Measurements from ENCODE around the gene NSMCE1. TPM values are rescaled to one million over a fixed set of nuclear protein-coding genes. Genes with fewer than 3 reads are reported as not detected.

NSMCE1 gene
- total and polyA plus RNA-seq, 2 of the 8 experiments (the other 6 are each of a cell fraction or from before 2014, with no cell fraction given) = 8.1 to 16.6 TPM

DNA sequence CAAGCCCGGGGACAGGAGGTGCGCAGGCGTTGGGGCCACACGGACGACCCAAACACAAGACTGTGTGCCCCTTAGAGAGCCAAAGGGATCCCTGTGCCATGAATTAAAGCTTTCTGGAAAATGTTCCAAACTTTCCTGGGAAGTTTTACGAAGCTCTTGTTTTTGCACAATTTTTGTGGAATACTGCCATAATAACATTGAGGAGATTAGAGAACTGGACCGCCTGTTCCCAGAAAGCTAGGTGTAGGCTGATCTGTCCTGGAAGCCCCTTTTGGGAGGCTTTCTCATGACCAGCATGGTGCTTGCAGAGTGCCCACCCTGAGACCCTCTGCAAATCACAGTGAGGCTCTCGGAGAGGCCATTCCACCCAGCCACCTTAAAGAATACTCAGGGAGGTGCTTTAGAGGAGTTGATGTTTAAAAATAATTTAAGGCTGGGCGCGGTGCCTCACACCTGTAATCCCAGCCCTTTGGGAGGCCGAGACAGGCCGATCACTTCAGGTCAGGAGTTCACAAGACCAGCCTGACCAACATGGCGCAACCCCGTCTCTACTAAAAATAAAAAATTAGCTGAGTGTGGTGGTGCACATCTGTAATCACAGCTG lies 64.2 kb downstream of the NSMCE1 start:
- H2BK120ac ChIP-seq (replicated peaks; ENCODE audit: low read depth, low read length) = no peak overlapping the region
- H3K4me3 ChIP-seq (ENCODE audit: extremely low read depth in 1 of 4, insufficient read depth in 2 of 4, low read depth in 3 of 4, low read length in 4 of 4) = peak overlapping the region; percentile 68 to 92 (median 82)
- FAIRE-seq = no peak
- H3K9ac ChIP-seq (replicated peaks in 1 of 4; ENCODE audit: extremely low read depth in 1 of 4, low read depth in 3 of 4, low read length in 3 of 4) = peak overlapping the region; percentile 32 to 95 (median 67)
- H3K27ac ChIP-seq (ENCODE audit: low read depth, low read length) = peak overlapping the region; percentile 46; the same call in 1 of the 2 replicates
- 60% methylated on average over 14 of the region's 14 CpGs; no CpG with 5 or more reads in 1 of the 2 experiments for WGBS, 2 experiments (ENCODE audit: extremely low coverage in 1 of 2, insufficient coverage in 1 of 2, insufficient read length in 1 of 2, insufficient replicate concordance in 2 of 2, low coverage in 1 of 2, low lambda C conversion rate in 2 of 2, missing lambda C conversion rate in 1 of 2)
- H3K23me2 ChIP-seq (ENCODE audit: low read depth, low read length) = peaks cover 2% of the 10 kb centered on the region; the same call in 1 of the 2 replicates
- peaks cover 0 to 4% (median 3%) of the 10 kb centered on the region in 4 experiments; a peak in 3 of 7 replicates for H3K4me1 ChIP-seq (replicated peaks in 1 of 4; ENCODE audit: control insufficient read depth in 3 of 4, insufficient read depth in 4 of 4, low read length in 3 of 4)
- no peaks in the 10 kb centered on the region for H3K27me3 ChIP-seq (replicated peaks in 1 of 4; ENCODE audit: control insufficient read depth in 3 of 4, extremely low read depth in 1 of 4, insufficient read depth in 3 of 4, low read length in 3 of 4)
- H2AFZ ChIP-seq (ENCODE audit: low read length) = no peak overlapping the region
- no peak overlapping the region for H3K23ac ChIP-seq (ENCODE audit: insufficient read length)
- H2BK5ac ChIP-seq (ENCODE audit: low read depth, low read length) = peak overlapping the region; percentile 91
- peak overlapping the region; percentile 5 for H3K56ac ChIP-seq (replicated peaks; ENCODE audit: insufficient read length, low read depth, low read length)
- no peak for DNase-seq (ENCODE audit: low read depth in 1 of 2, low spot score in 2 of 2)
- H3K79me2 ChIP-seq (ENCODE audit: control insufficient read depth in 1 of 2, insufficient read depth in 2 of 2, low read length in 2 of 2) = peaks cover 0 to 7% of the 10 kb centered on the region in 2 experiments; a peak in 1 of 4 replicates
- H2AK5ac ChIP-seq (ENCODE audit: low read depth, low read length) = no peak overlapping the region
- no peak overlapping the region for H3K14ac ChIP-seq (ENCODE audit: insufficient read length)
- H4K5ac ChIP-seq (ENCODE audit: insufficient read length, low read depth, low read length) = peak overlapping the region; percentile 81
- peak overlapping the region; percentile 55 for H3K4ac ChIP-seq (replicated peaks; ENCODE audit: insufficient read length, low read depth, low read length)
- no peaks in the 10 kb centered on the region for H4K20me1 ChIP-seq (replicated peaks in 1 of 2; ENCODE audit: control insufficient read depth in 1 of 2, insufficient read depth in 2 of 2, low read length in 2 of 2)
- no peak overlapping the region for H2BK20ac ChIP-seq (ENCODE audit: low read length)
- H2BK12ac ChIP-seq (ENCODE audit: low read depth, low read length) = no peak overlapping the region
- H2BK15ac ChIP-seq (ENCODE audit: low read length) = no peak overlapping the region
- H3K9me3 ChIP-seq (ENCODE audit: insufficient read depth in 2 of 2, low read depth in 1 of 2, low read length in 1 of 2) = no peaks in the 10 kb centered on the region
- ChIA-PET POLR2A (ENCODE audit: partially characterized antibody) (interaction anchor here (0.8 to 2.3 kb wide), 14 partner anchors 11 to 170 kb away, joined by 3 to 13 read pairs (median 4); no protein-coding TSS in a partner anchor), CTCF (ENCODE audit: partially characterized antibody) (interaction anchor here (0.8 to 1.6 kb wide), 5 partner anchors 22 to 163 kb away, joined by 3 to 5 read pairs (median 3); no protein-coding TSS in a partner anchor)
- peak overlapping the region; percentile 15 for H4K91ac ChIP-seq (replicated peaks; ENCODE audit: insufficient read length, low read length)
- H4K8ac ChIP-seq (ENCODE audit: extremely low read depth, insufficient read depth, low read length) = no peak overlapping the region
- no peaks in the 10 kb centered on the region for H3K79me1 ChIP-seq (ENCODE audit: low read depth, low read length)
- TF ChIP-seq TAF7 (optimal IDR thresholded peaks at IDR 0.05; ENCODE audit: borderline replicate concordance, low read depth, low read length) = no peak
- TF ChIP-seq SP1 (IDR thresholded peaks at IDR 0.05; ENCODE audit: low read depth, low read length) = no peak
- no peak for TF ChIP-seq POU5F1 (IDR thresholded peaks at IDR 0.05; ENCODE audit: low read depth, low read length)
- TF ChIP-seq CBX8 (IDR thresholded peaks at IDR 0.05; ENCODE audit: borderline replicate concordance, low read depth, low read length) = no peak
- H3K4me2 ChIP-seq (ENCODE audit: insufficient read depth in 1 of 2, low read depth in 2 of 2, low read length in 2 of 2) = peak overlapping the region; percentile 62 to 87
- peak overlapping the region; percentile 38; the same call in 1 of the 2 replicates for H3K18ac ChIP-seq (ENCODE audit: extremely low read depth, low read length)
- no peaks in the 10 kb centered on the region for H3K36me3 ChIP-seq (ENCODE audit: control insufficient read depth in 2 of 4, insufficient read depth in 4 of 4, low read length in 3 of 4)

Measured in H1 (cell line).